ENCODE results near the gene BRI3. TPM values are rescaled to one million over a fixed set of nuclear protein-coding genes. Genes with fewer than 3 reads are reported as not detected.
A peak's percentile ranks its signal among the peaks of the same experiment; 100 is the strongest.

BRI3 gene
- total RNA-seq, 1 donor from 2014 or later, result 61.6 TPM

- H3K4me1 ChIP-seq, result peaks cover 34 to 44% of the 10 kb centered on the region in 2 donors
- H3K27me3 ChIP-seq, result no peaks in the 10 kb centered on the region
- H3K9me3 ChIP-seq, result peaks cover 0 to 2% of the 10 kb centered on the region in 2 donors
- intact Hi-C loops (cut with DNase I), result loop anchor here (10.0 kb wide), 1 partner anchor 1217 kb away; the partner anchor contains the start of genes ZKSCAN5 and ZNF394
- no peak for TF ChIP-seq CTCF (IDR thresholded peaks at IDR 0.05)
- no peak for DNase-seq (ENCODE audit: low spot score in 2 of 2)
- H3K36me3 ChIP-seq, result peaks cover 35 to 54% of the 10 kb centered on the region in 2 donors
- H3K4me3 ChIP-seq, result no peak overlapping the region
- H3K27ac ChIP-seq, result peak overlapping the region; percentile 6 to 56
Observed at GRCh38 chr7:98288064-98288823, 6.8 kb downstream of the BRI3 start.

- peaks cover 0 to 4% of the 10 kb centered on the region in 2 donors for H3K9me3 ChIP-seq
- peaks cover 46 to 66% of the 10 kb centered on the region in 2 donors for H3K36me3 ChIP-seq
- no peak overlapping the region for H3K27ac ChIP-seq
- no peak overlapping the region for H3K4me3 ChIP-seq
- TF ChIP-seq CTCF (IDR thresholded peaks at IDR 0.05), result no peak
- peaks cover 25 to 40% of the 10 kb centered on the region in 2 donors for H3K4me1 ChIP-seq
- intact Hi-C loops (cut with DNase I), result loop anchor here (10.0 kb wide), 1 partner anchor 1215 kb away; the partner anchor contains the start of genes ZKSCAN5 and ZNF394
- no peaks in the 10 kb centered on the region for H3K27me3 ChIP-seq
- no peak for DNase-seq (ENCODE audit: low spot score in 2 of 2)
Observed at GRCh38 chr7:98289333-98289875, 7.9 kb downstream of the BRI3 start.

GRCh38 chr7:98291717-98292116, 10.2 kb downstream of the BRI3 start:
- Histone ChIP-seq H3K36me3 (peaks cover 52 to 82% of the 10 kb centered on the region in 2 donors), H3K27ac (no peak overlapping the region)
- no peak for DNase-seq (ENCODE audit: low spot score in 2 of 2)

GRCh38 chr7:98293265-98293664, 11.8 kb downstream of the BRI3 start:
- H3K4me1 ChIP-seq, result peaks cover 1 to 4% of the 10 kb centered on the region in 2 donors
- no peaks in the 10 kb centered on the region for H3K27me3 ChIP-seq
- peaks cover 46 to 76% of the 10 kb centered on the region in 2 donors for H3K36me3 ChIP-seq
- H3K9me3 ChIP-seq, result peaks cover 0 to 7% of the 10 kb centered on the region in 2 donors
- H3K4me3 ChIP-seq, result no peak overlapping the region
- intact Hi-C loops (cut with DNase I), result no loop called here
- no peak overlapping the region for H3K27ac ChIP-seq
- no peak for TF ChIP-seq CTCF (IDR thresholded peaks at IDR 0.05)
- DNase-seq (ENCODE audit: low spot score in 2 of 2), result no peak

More at GRCh38 chr7:98291717-98292116, 10.2 kb downstream of the BRI3 start:
- H3K4me1 ChIP-seq, result peaks cover 6 to 19% of the 10 kb centered on the region in 2 donors
- TF ChIP-seq CTCF (IDR thresholded peaks at IDR 0.05), result no peak
- intact Hi-C loops (cut with DNase I), result no loop called here
- H3K4me3 ChIP-seq, result no peak overlapping the region
- H3K27me3 ChIP-seq, result no peaks in the 10 kb centered on the region
- H3K9me3 ChIP-seq, result peaks cover 0 to 4% of the 10 kb centered on the region in 2 donors

- H3K27ac ChIP-seq, result no peak overlapping the region
- TF ChIP-seq CTCF (IDR thresholded peaks at IDR 0.05), result no peak
- H3K4me1 ChIP-seq, result peaks cover 0 to 4% of the 10 kb centered on the region in 2 donors
- H3K36me3 ChIP-seq, result peaks cover 46 to 72% of the 10 kb centered on the region in 2 donors
- no peaks in the 10 kb centered on the region for H3K27me3 ChIP-seq
- peaks cover 0 to 7% of the 10 kb centered on the region in 2 donors for H3K9me3 ChIP-seq
- no peak overlapping the region for H3K4me3 ChIP-seq
- DNase-seq (ENCODE audit: low spot score in 2 of 2), result no peak
- intact Hi-C loops (cut with DNase I), result no loop called here
Observed at GRCh38 chr7:98293746-98294145, 12.3 kb downstream of the BRI3 start.

Measured in ascending aorta (tissue), 2 donors.